H1 (cell line): ENCODE measurements around the gene TMEM204. TPM values are rescaled to one million over a fixed set of nuclear protein-coding genes. Genes with fewer than 3 reads are reported as not detected.

Source experiments
- CTCF ChIA-PET: fragments of 300-600 bp; sonication (Branson Sonifier 250); formaldehyde crosslinking; loops from one replicate; lab custom pipeline; 2021; ENCODE audit not compliant: partially characterized antibody; lab: Charles Lee
- POLR2A ChIA-PET: fragments of 300-600 bp; sonication (Branson Sonifier 250); formaldehyde crosslinking; loops from one replicate; lab custom pipeline; 2021; ENCODE audit warnings: inconsistent platforms; ENCODE audit not compliant: partially characterized antibody; lab: Charles Lee
- DNase-seq, 2 experiments: peaks; one replicate each; pipeline versions ENCODE4 v3.0.0 to v3.0.0-alpha.2; 2010 to 2022; ENCODE audit warnings: low spot score in 2 of 2, low read depth in 1 of 2, mixed read lengths in 1 of 2
- FAIRE-seq: peaks from 2 replicates; lab custom pipeline; 2011; peaks lifted over from hg19 to GRCh38; lab: Jason Lieb, UNC
- H2AFZ ChIP-seq: 2 replicates; pipeline ENCODE4 v1.8.1; 2012; ENCODE audit warnings: low read length, inconsistent platforms
- H2AK5ac ChIP-seq: 2 replicates; pipeline ENCODE4 v1.6.1; 2013; ENCODE audit warnings: low read depth, low read length
- H2BK120ac ChIP-seq: replicated peaks from 2 replicates; pipeline ENCODE3; 2013; ENCODE audit warnings: low read depth, low read length, inconsistent platforms
- H2BK12ac ChIP-seq: 2 replicates; pipeline ENCODE4 v1.6.1; 2013; ENCODE audit warnings: low read depth, low read length
- H2BK15ac ChIP-seq: 2 replicates; pipeline ENCODE4 v1.6.1; 2013; ENCODE audit warnings: low read length
- H2BK20ac ChIP-seq: 2 replicates; pipeline ENCODE4 v1.6.1; 2013; ENCODE audit warnings: low read length
- H2BK5ac ChIP-seq: 2 replicates; pipeline ENCODE4 v1.6.1; 2013; ENCODE audit warnings: low read depth, low read length
- H3K14ac ChIP-seq: 2 replicates; pipeline ENCODE4 v1.6.1; 2013; ENCODE audit warnings: inconsistent platforms; ENCODE audit not compliant: insufficient read length
- H3K18ac ChIP-seq: 2 replicates; pipeline ENCODE4 v1.6.1; 2013; ENCODE audit warnings: low read length; ENCODE audit errors: extremely low read depth
- H3K23ac ChIP-seq: 2 replicates; pipeline ENCODE4 v1.6.1; 2013; ENCODE audit warnings: inconsistent platforms; ENCODE audit not compliant: insufficient read length
- H3K23me2 ChIP-seq: 2 replicates; pipeline ENCODE4 v1.6.1; 2013; ENCODE audit warnings: low read depth, low read length
- H3K27ac ChIP-seq: 2 replicates; pipeline ENCODE4 v1.6.1; 2011; ENCODE audit warnings: low read depth, low read length, inconsistent platforms
- H3K27me3 ChIP-seq, 4 experiments: replicated peaks in 1 of 4; 1 replicate in 1 of 4; 2 replicates in 3 of 4; pipeline versions ENCODE4 v1.6.1 to v1.8.1; 2011 to 2013; ENCODE audit warnings: low read length in 3 of 4, mild to moderate bottlenecking in 3 of 4, inconsistent platforms in 2 of 4, mixed read lengths in 2 of 4, moderate library complexity in 1 of 4; ENCODE audit not compliant: control insufficient read depth in 3 of 4, insufficient read depth in 3 of 4; ENCODE audit errors: extremely low read depth in 1 of 4
- H3K36me3 ChIP-seq, 4 experiments: 2 replicates each; pipeline versions ENCODE4 v1.6.1 to v1.8.1; 2011 to 2013; ENCODE audit warnings: mild to moderate bottlenecking in 4 of 4, low read length in 3 of 4, moderate library complexity in 2 of 4, control low read depth in 1 of 4, inconsistent platforms in 1 of 4; ENCODE audit not compliant: insufficient read depth in 4 of 4, control insufficient read depth in 2 of 4
- H3K4ac ChIP-seq: replicated peaks from 2 replicates; pipeline ENCODE3; 2013; ENCODE audit warnings: low read length, low read depth, mixed read lengths, inconsistent platforms; ENCODE audit not compliant: insufficient read length
- H3K4me1 ChIP-seq, 4 experiments: replicated peaks in 1 of 4; 1 replicate in 1 of 4; 2 replicates in 3 of 4; pipeline versions ENCODE4 v1.6.1 to v1.8.1; 2011 to 2013; ENCODE audit warnings: low read length in 3 of 4, inconsistent platforms in 2 of 4, mixed read lengths in 1 of 4; ENCODE audit not compliant: insufficient read depth in 4 of 4, control insufficient read depth in 3 of 4
- H3K4me2 ChIP-seq, 2 experiments: 2 replicates each; pipeline versions ENCODE4 v1.6.1 to v1.8.1; 2011 to 2013; ENCODE audit warnings: low read depth in 2 of 2, low read length in 2 of 2, control low read depth in 1 of 2, inconsistent platforms in 1 of 2, mild to moderate bottlenecking in 1 of 2; ENCODE audit not compliant: insufficient read depth in 1 of 2
- H3K4me3 ChIP-seq, 4 experiments: fragments of 200-600, 300-600 bp in 1 of 4; sonication (generic), shearing (Covaris generic), sonication (Bioruptor Twin) in 1 of 4; 2 replicates each; pipeline versions ENCODE4 v1.5.1 to v1.8.1; 2011 to 2016; ENCODE audit warnings: low read length in 4 of 4, low read depth in 3 of 4, control low read depth in 2 of 4, inconsistent platforms in 2 of 4, mild to moderate bottlenecking in 2 of 4, mixed read lengths in 1 of 4, moderate library complexity in 1 of 4; ENCODE audit not compliant: insufficient read depth in 2 of 4; ENCODE audit errors: extremely low read depth in 1 of 4
- H3K56ac ChIP-seq: replicated peaks from 2 replicates; pipeline ENCODE3; 2013; ENCODE audit warnings: low read depth, mild to moderate bottlenecking, mixed read lengths, low read length, inconsistent platforms; ENCODE audit not compliant: insufficient read length
- H3K79me1 ChIP-seq: 2 replicates; pipeline ENCODE4 v1.6.1; 2013; ENCODE audit warnings: low read depth, low read length, control low read depth
- H3K79me2 ChIP-seq, 2 experiments: 2 replicates each; pipeline versions ENCODE4 v1.6.1 to v1.8.1; 2012 to 2013; ENCODE audit warnings: low read length in 2 of 2, mild to moderate bottlenecking in 2 of 2, inconsistent platforms in 1 of 2; ENCODE audit not compliant: insufficient read depth in 2 of 2, control insufficient read depth in 1 of 2
- H3K9ac ChIP-seq, 4 experiments: replicated peaks in 1 of 4; 1 replicate in 1 of 4; 2 replicates in 3 of 4; pipeline versions ENCODE4 v1.6.1 to v1.8.1; 2011 to 2013; ENCODE audit warnings: low read depth in 3 of 4, low read length in 3 of 4, control low read depth in 2 of 4, mild to moderate bottlenecking in 2 of 4, moderate library complexity in 2 of 4, inconsistent platforms in 1 of 4; ENCODE audit errors: extremely low read depth in 1 of 4
- H3K9me3 ChIP-seq, 2 experiments: 2 replicates each; pipeline versions ENCODE4 v1.6.1 to v1.8.1; 2012 to 2013; ENCODE audit warnings: mild to moderate bottlenecking in 2 of 2, moderate library complexity in 2 of 2, control low read depth in 1 of 2, inconsistent platforms in 1 of 2, low read depth in 1 of 2, low read length in 1 of 2, mixed read lengths in 1 of 2; ENCODE audit not compliant: insufficient read depth in 2 of 2
- H4K20me1 ChIP-seq, 2 experiments: replicated peaks in 1 of 2; 2 replicates each; pipeline versions ENCODE3 to v1.8.1; 2011 to 2013; ENCODE audit warnings: inconsistent platforms in 2 of 2, low read length in 2 of 2, mild to moderate bottlenecking in 1 of 2; ENCODE audit not compliant: insufficient read depth in 2 of 2, control insufficient read depth in 1 of 2
- H4K5ac ChIP-seq: 2 replicates; pipeline ENCODE4 v1.6.1; 2013; ENCODE audit warnings: low read length, low read depth, mixed read lengths, inconsistent platforms; ENCODE audit not compliant: insufficient read length
- H4K8ac ChIP-seq: 2 replicates; pipeline ENCODE4 v1.8.0; 2013; ENCODE audit warnings: mild to moderate bottlenecking, moderate library complexity, low read length, inconsistent platforms; ENCODE audit not compliant: insufficient read depth; ENCODE audit errors: extremely low read depth
- H4K91ac ChIP-seq: replicated peaks from 2 replicates; pipeline ENCODE3; 2013; ENCODE audit warnings: low read length, mixed read lengths, inconsistent platforms; ENCODE audit not compliant: insufficient read length
- E2F6 ChIP-seq: IDR thresholded peaks from 2 replicates; pipeline ENCODE4 v1.6.1; 2012; ENCODE audit warnings: inconsistent platforms
- HDAC6 ChIP-seq: IDR thresholded peaks from one replicate; pipeline ENCODE4 v1.7.1; 2012; ENCODE audit warnings: low read depth, mild to moderate bottlenecking, inconsistent platforms, low read length, moderate library complexity
- POLR2A ChIP-seq, 2 experiments: IDR thresholded peaks; 1 replicate in 1 of 2; 2 replicates in 1 of 2; pipeline ENCODE4 v1.6.1; 2011; ENCODE audit warnings: low read depth in 2 of 2, low read length in 2 of 2, mild to moderate bottlenecking in 2 of 2; ENCODE audit errors: control extremely low read depth in 1 of 2
- POLR2AphosphoS5 ChIP-seq: IDR thresholded peaks from 2 replicates; pipeline ENCODE4 v1.6.1; 2011; ENCODE audit warnings: low read depth, low read length
- RAD21 ChIP-seq, 2 experiments: IDR thresholded peaks in 1 of 2; conservative IDR thresholded peaks in 1 of 2; 2 replicates each; pipeline ENCODE4 v1.6.1; 2011; ENCODE audit warnings: low read depth in 2 of 2, low read length in 2 of 2, improper control_type of control experiment in 1 of 2, inconsistent platforms in 1 of 2, mild to moderate bottlenecking in 1 of 2, moderate library complexity in 1 of 2
- SP2 ChIP-seq: IDR thresholded peaks from 2 replicates; pipeline ENCODE4 v1.6.1; 2012; ENCODE audit warnings: mild to moderate bottlenecking, low read length, inconsistent platforms
- WGBS, 2 experiments: shearing (Covaris generic) in 1 of 2; methylation state at CpG; one replicate each; pipeline versions ENCODE4 v1.1.6 to v1.1.7; 2013 to 2015; ENCODE audit warnings: low lambda C conversion rate in 2 of 2, mixed read lengths in 2 of 2, inconsistent platforms in 1 of 2, low coverage in 1 of 2, missing lambda C conversion rate in 1 of 2; ENCODE audit not compliant: insufficient replicate concordance in 2 of 2, insufficient coverage in 1 of 2, insufficient read length in 1 of 2; ENCODE audit errors: extremely low coverage in 1 of 2, missing lambda C conversion rate in 1 of 2; 5-methylcytosine and 5-hydroxymethylcytosine counted together
- polyA plus RNA-seq, 7 experiments: library from polyadenylated mRNA; depleted of rRNA in 3 of 7; stranded (reverse) in 5 of 7; unstranded in 2 of 7; fragments of >200 nt in 5 of 7; fragments of 200-250 nt in 2 of 7; gene quantifications; 1 replicate in 5 of 7; 2 replicates in 1 of 7; 4 replicates in 1 of 7; pipeline versions ENCODE4 v1.2.1 to v1.2.3, GENCODE V29; 2011 to 2013; ENCODE audit warnings: missing spikeins in 2 of 7, mixed read lengths in 2 of 7
- total RNA-seq: library from RNA; stranded (reverse); fragmentation: NEBNext Ultra II Directional; extraction: Animal tissue kit (Norgen Biotek cat#: 25700); gene quantifications from 2 replicates; pipeline ENCODE4 v1.2.1, GENCODE V29; 2021
- TF ChIP-seq, protein P1 (sequence below): IDR thresholded peaks from 2 replicates; pipeline ENCODE4 v1.6.1; 2012; ENCODE audit warnings: inconsistent platforms

Gene TMEM204
- total and polyA plus RNA-seq, 2 of the 8 experiments (the other 6 are each of a cell fraction or from before 2014, with no cell fraction given), result not detected

GRCh38 chr16:1511662-1512569 is 21.6 kb upstream of the TMEM204 start:
- Histone ChIP-seq H3K79me2 (no peaks in the 10 kb centered on the region), H3K9me3 (peaks cover 0 to 2% of the 10 kb centered on the region in 2 experiments; a peak in 2 of 4 replicates), H3K14ac (no peak overlapping the region), H3K36me3 (peaks cover 3 to 14% (median 5%) of the 10 kb centered on the region in 4 experiments; a peak in 5 of 8 replicates), H3K23ac (no peak overlapping the region), H2BK12ac (no peak overlapping the region), H2BK15ac (no peak overlapping the region), H4K20me1 (peaks cover 2% of the 10 kb centered on the region in 2 experiments), H4K91ac (no peak overlapping the region), H3K4me2 (no peak overlapping the region), H3K27me3 (no peaks in the 10 kb centered on the region), H3K23me2 (no peaks in the 10 kb centered on the region), H3K18ac (no peak overlapping the region), H3K56ac (no peak overlapping the region), H2BK20ac (no peak overlapping the region), H4K8ac (peak overlapping the region; percentile 45; the same call in 1 of the 2 replicates), H2BK120ac (no peak overlapping the region), H2AFZ (no peak overlapping the region), H3K4ac (no peak overlapping the region), H3K27ac (no peak overlapping the region), H2BK5ac (no peak overlapping the region), H3K79me1 (no peaks in the 10 kb centered on the region), H2AK5ac (no peak overlapping the region), H4K5ac (no peak overlapping the region), H3K4me3 (no peak overlapping the region), H3K9ac (no peak overlapping the region), H3K4me1 (no peaks in the 10 kb centered on the region)
- CTCF ChIA-PET, result interaction anchor here (0.6 to 1.9 kb wide), 12 partner anchors 9 to 148 kb away, joined by 3 to 6 read pairs (median 3); no protein-coding TSS in a partner anchor
- DNase-seq, result no peak
- POLR2A ChIA-PET, result interaction anchor here (0.9 to 10.3 kb wide), 19 partner anchors 8 to 270 kb away, joined by 3 to 175 read pairs (median 4); partner anchors contain the start of genes JPT2, MAPK8IP3, NME3 and NUBP2
- 83% methylated on average over 18 of the region's 30 CpGs; no CpG with 5 or more reads in 1 of the 2 experiments for WGBS, 2 experiments
- no peak for FAIRE-seq
- TF ChIP-seq, protein P1, sequence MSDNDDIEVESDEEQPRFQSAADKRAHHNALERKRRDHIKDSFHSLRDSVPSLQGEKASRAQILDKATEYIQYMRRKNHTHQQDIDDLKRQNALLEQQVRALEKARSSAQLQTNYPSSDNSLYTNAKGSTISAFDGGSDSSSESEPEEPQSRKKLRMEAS, result peak; percentile 74
- TF ChIP-seq POLR2A (IDR thresholded peaks at IDR 0.05; ENCODE audit: control extremely low read depth in 1 of 2, low read depth in 2 of 2, low read length in 2 of 2), result peak in 1 of 2 experiments; percentile 6; a peak in 1 of 3 replicates
- TF ChIP-seq HDAC6, result no peak
- peak; percentile 40; the same call in 1 of the 2 replicates for TF ChIP-seq POLR2AphosphoS5
- no peak for TF ChIP-seq SP2
- peak; percentile 91 for TF ChIP-seq E2F6
- peak in 1 of 2 experiments; percentile 15; a peak in 2 of 4 replicates for TF ChIP-seq RAD21 (IDR thresholded peaks at IDR 0.05 in 1 of 2, conservative IDR thresholded peaks at IDR 0.05 in 1 of 2; ENCODE audit: low read depth in 2 of 2, low read length in 2 of 2)
